HepG2 (cell line): ENCODE data around the gene KBTBD13. TPM values are rescaled to one million over a fixed set of nuclear protein-coding genes. Genes with fewer than 3 reads are reported as not detected.
A peak's percentile ranks its signal among the peaks of the same experiment; 100 is the strongest.

Source experiments
- ATAC-seq: fragments of 200-7000 bp; cut with Tn5 transposase; 3 replicates; pipeline ENCODE4 v1.9.1; 2020; ENCODE audit warnings: mild to moderate bottlenecking, moderate library complexity
- BruUV-seq: library from RNA; stranded (reverse); fragments of 400-500 nt; replicated peaks from 2 replicates; lab custom pipeline; 2021; lab: Mats Ljungman, UMichigan
- CTCF ChIA-PET: fragments of 300-600 bp; formaldehyde crosslinking; extraction: SDS; loops from one replicate; lab custom pipeline; 2021; ENCODE audit warnings: low total read pairs, inconsistent platforms, low intra/inter-chr PET ratio; lab: Yijun Ruan, JAX
- POLR2A ChIA-PET: fragments of 350-600 bp; sonication (Branson Sonifier 250); formaldehyde crosslinking; loops from one replicate; lab custom pipeline; 2020; ENCODE audit warnings: antibody characterized with exemption, inconsistent platforms; lab: Yijun Ruan, JAX
- DNase-seq: peaks from one replicate; pipeline ENCODE4 v3.0.0-alpha.2; 2015; ENCODE audit warnings: low spot score
- FAIRE-seq: peaks from 3 replicates; lab custom pipeline; 2011; peaks lifted over from hg19 to GRCh38; lab: Jason Lieb, UNC
- H2AFZ ChIP-seq: one replicate; pipeline ENCODE4 v1.6.1; 2011; ENCODE audit warnings: low read length, inconsistent platforms
- H3K27ac ChIP-seq: fragments of 300-600 bp; 3 replicates; pipeline ENCODE4 v1.8.0; 2011; ENCODE audit warnings: mixed run types, mild to moderate bottlenecking, mixed read lengths, low read length, inconsistent platforms; ENCODE audit not compliant: insufficient read depth; ENCODE audit errors: extremely low read length
- H3K27me3 ChIP-seq, 2 experiments: fragments of 200-600 bp in 1 of 2; 2 replicates in 1 of 2; 3 replicates in 1 of 2; pipeline versions ENCODE4 v1.6.0 to v1.8.0; 2011; ENCODE audit warnings: low read length in 2 of 2, mild to moderate bottlenecking in 2 of 2, moderate library complexity in 2 of 2, inconsistent platforms in 1 of 2; ENCODE audit not compliant: insufficient read depth in 2 of 2, control insufficient read depth in 1 of 2
- H3K36me3 ChIP-seq, 2 experiments: fragments of 200-600 bp in 1 of 2; replicated peaks in 1 of 2; 2 replicates in 1 of 2; 3 replicates in 1 of 2; pipeline versions ENCODE4 v1.5.1 to v1.8.0; 2011; ENCODE audit warnings: low read length in 2 of 2, inconsistent platforms in 1 of 2; ENCODE audit not compliant: insufficient read depth in 2 of 2, control insufficient read depth in 1 of 2
- H3K4me1 ChIP-seq: 2 replicates; pipeline ENCODE4 v1.5.1; 2012; ENCODE audit warnings: low read length, inconsistent platforms; ENCODE audit not compliant: insufficient read depth
- H3K4me2 ChIP-seq: 2 replicates; pipeline ENCODE4 v1.6.0; 2011; ENCODE audit warnings: low read depth, low read length, inconsistent platforms
- H3K4me3 ChIP-seq, 3 experiments: fragments of 200-600 bp in 1 of 3; sonication (generic), shearing (Covaris generic) in 1 of 3; replicated peaks in 1 of 3; 2 replicates each; pipeline ENCODE4 v1.5.1; 2011 to 2016; ENCODE audit warnings: low read length in 3 of 3, inconsistent platforms in 2 of 3, low read depth in 2 of 3, mild to moderate bottlenecking in 2 of 3, control low read depth in 1 of 3, mixed read lengths in 1 of 3; ENCODE audit not compliant: insufficient read depth in 1 of 3
- H3K79me2 ChIP-seq: one replicate; pipeline ENCODE4 v1.6.1; 2011; ENCODE audit warnings: low read length, inconsistent platforms; ENCODE audit not compliant: insufficient read depth
- H3K9ac ChIP-seq: 2 replicates; pipeline ENCODE4 v1.6.0; 2011; ENCODE audit warnings: mild to moderate bottlenecking, low read depth, low read length, inconsistent platforms; ENCODE audit not compliant: insufficient read depth
- H3K9me3 ChIP-seq: 2 replicates; pipeline ENCODE4 v1.5.1; 2012; ENCODE audit warnings: mild to moderate bottlenecking, low read length
- H4K20me1 ChIP-seq: 2 replicates; pipeline ENCODE4 v1.6.0; 2011; ENCODE audit warnings: inconsistent platforms, mild to moderate bottlenecking, low read length, moderate library complexity; ENCODE audit not compliant: insufficient read depth
- ARID2 ChIP-seq: sonication (generic); formaldehyde crosslinking; IDR thresholded peaks from 2 replicates; pipeline ENCODE4 v1.8.1; 2022; ENCODE audit warnings: mild to moderate bottlenecking, missing genetic modification reagents, borderline replicate concordance
- ELF3 ChIP-seq: IDR thresholded peaks from 2 replicates; pipeline ENCODE4 v1.6.1; 2016; ENCODE audit warnings: missing genetic modification reagents, missing compliant biosample characterization
- ETV6 ChIP-seq: sonication (generic); formaldehyde crosslinking; conservative IDR thresholded peaks from 2 replicates; pipeline ENCODE4 v1.4.0; 2020; ENCODE audit warnings: missing genetic modification reagents
- FOXM1 ChIP-seq: sonication (generic); formaldehyde crosslinking; IDR thresholded peaks from 2 replicates; pipeline ENCODE4 v1.5.0; 2020; ENCODE audit warnings: missing genetic modification reagents
- FOXO1 ChIP-seq: sonication (generic); formaldehyde crosslinking; IDR thresholded peaks from 2 replicates; pipeline ENCODE4 v1.4.0; 2020; ENCODE audit warnings: missing genetic modification reagents
- MTA3 ChIP-seq: sonication (generic); formaldehyde crosslinking; IDR thresholded peaks from 2 replicates; pipeline ENCODE4 v1.4.0; 2020; ENCODE audit warnings: missing genetic modification reagents
- RAD51 ChIP-seq: fragments of 450-650 bp; IDR thresholded peaks from 2 replicates; pipeline ENCODE4 v1.6.1; 2016; ENCODE audit warnings: borderline replicate concordance
- TBX3 ChIP-seq: fragments of 450-650 bp; IDR thresholded peaks from 2 replicates; pipeline ENCODE4 v1.6.1; 2017; ENCODE audit warnings: antibody characterized with exemption, mild to moderate bottlenecking, inconsistent platforms, borderline replicate concordance
- TCF7 ChIP-seq: sonication (generic); IDR thresholded peaks from 2 replicates; pipeline ENCODE4 v1.6.1; 2016; ENCODE audit warnings: antibody characterized with exemption, low read depth
- ZC3H13 ChIP-seq: sonication (generic); formaldehyde crosslinking; IDR thresholded peaks from 2 replicates; pipeline ENCODE4 v1.8.1; 2023; ENCODE audit warnings: mild to moderate bottlenecking, missing genetic modification reagents, moderate library complexity
- ZNF326 ChIP-seq: sonication (generic); formaldehyde crosslinking; IDR thresholded peaks from 2 replicates; pipeline ENCODE4 v1.4.0; 2020; ENCODE audit warnings: missing genetic modification reagents, borderline replicate concordance
- ZNF720 ChIP-seq: sonication (generic); formaldehyde crosslinking; IDR thresholded peaks from 2 replicates; pipeline ENCODE4 v1.4.0; 2020; ENCODE audit warnings: missing genetic modification reagents
- WGBS: methylation state at CpG from one replicate; pipeline ENCODE4 v1.1.6; 2017; ENCODE audit warnings: low lambda C conversion rate; 5-methylcytosine and 5-hydroxymethylcytosine counted together
- in situ Hi-C: cut with HindIII; loops from 2 replicates; pipeline ENCODE4 v1.10.0; 2017; ENCODE audit warnings: low pct_unique_long_range_greater_than_20kb; ENCODE audit not compliant: extremely low pct_ligation_motif_present
- intact Hi-C: fragments of 100-400 bp; cut with micrococcal nuclease; formaldehyde crosslinking; loops from one replicate; pipeline ENCODE4 v1.10.0; 2022; ENCODE audit not compliant: unreplicated experiment
- polyA plus RNA-seq, 8 experiments: library from polyadenylated mRNA; depleted of rRNA in 3 of 8; stranded (reverse) in 7 of 8; unstranded in 1 of 8; fragments of >200 nt; fragmentation: Illumina TruSeq in 4 of 8; extraction: Trizol in 4 of 8; gene quantifications; 2 replicates each; pipeline versions ENCODE4 v1.2.1 to v1.2.3, GENCODE V29; 2011 to 2016; ENCODE audit warnings: low read depth in 4 of 8, missing spikeins in 1 of 8, mixed read lengths in 1 of 8; ENCODE audit not compliant: insufficient read depth in 1 of 8
- total RNA-seq, 5 experiments: library from RNA; depleted of rRNA; stranded (reverse); fragments of >200 nt; fragmentation: Illumina TruSeq; extraction: Trizol; gene quantifications; 2 replicates each; pipeline ENCODE4 v1.2.3, GENCODE V29; 2016; ENCODE audit warnings: low read depth in 1 of 5
- TF ChIP-seq, protein P1 (sequence below): sonication (generic); formaldehyde crosslinking; IDR thresholded peaks from 2 replicates; pipeline ENCODE4 v1.4.0; 2020; ENCODE audit warnings: mild to moderate bottlenecking, low read depth, missing genetic modification reagents
- TF ChIP-seq, protein P2 (sequence below): sonication (generic); formaldehyde crosslinking; conservative IDR thresholded peaks from 2 replicates; pipeline ENCODE4 v1.4.0; 2020; ENCODE audit warnings: missing genetic modification reagents
- TF ChIP-seq, protein P3 (sequence below): sonication (generic); formaldehyde crosslinking; IDR thresholded peaks from 2 replicates; pipeline ENCODE4 v1.5.0; 2020; ENCODE audit warnings: mild to moderate bottlenecking, missing genetic modification reagents

KBTBD13 gene
- total and polyA plus RNA-seq, 2 of the 13 experiments (the other 11 are each of a cell fraction or from before 2014, with no cell fraction given), result not detected

DNA sequence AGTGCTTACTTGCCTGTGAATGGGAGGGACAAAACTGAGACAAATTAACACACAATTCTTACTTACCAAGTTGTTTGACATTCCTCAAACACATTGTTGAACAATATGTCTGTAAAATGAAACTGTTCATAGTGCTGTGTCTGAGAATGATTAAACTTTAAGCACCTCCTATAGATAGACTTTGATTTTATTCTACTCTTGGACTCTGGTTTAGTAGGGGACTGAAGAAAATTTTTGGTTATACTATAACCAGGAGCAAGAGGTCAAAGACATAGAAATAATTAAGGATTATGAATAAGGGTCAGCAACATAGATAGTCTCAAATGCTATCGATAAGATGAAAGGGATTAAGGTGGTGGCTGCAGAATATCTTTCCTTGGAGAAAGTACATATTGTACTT is 39.2 kb upstream of the KBTBD13 start:
- Histone ChIP-seq H3K36me3 (no peaks in the 10 kb centered on the region), H4K20me1 (no peaks in the 10 kb centered on the region), H3K9ac (no peak overlapping the region), H3K9me3 (no peaks in the 10 kb centered on the region), H2AFZ (no peak overlapping the region), H3K4me1 (peaks cover 70% of the 10 kb centered on the region), H3K27ac (no peak overlapping the region), H3K4me3 (no peak overlapping the region), H3K4me2 (no peak overlapping the region), H3K79me2 (no peaks in the 10 kb centered on the region), H3K27me3 (no peaks in the 10 kb centered on the region)
- no peak for ATAC-seq
- DNase-seq, result no peak
- BruUV-seq, result no TSS peak
- TF ChIP-seq ETV6 (CRISPR knock-in tag) (no peak), ARID2 (CRISPR knock-in tag) (no peak), RAD51 (no peak), MTA3 (CRISPR knock-in tag) (no peak), ZC3H13 (no peak), ELF3 (CRISPR knock-in tag) (no peak), FOXO1 (CRISPR knock-in tag) (no peak), FOXM1 (no peak)
- TF ChIP-seq, protein P1, sequence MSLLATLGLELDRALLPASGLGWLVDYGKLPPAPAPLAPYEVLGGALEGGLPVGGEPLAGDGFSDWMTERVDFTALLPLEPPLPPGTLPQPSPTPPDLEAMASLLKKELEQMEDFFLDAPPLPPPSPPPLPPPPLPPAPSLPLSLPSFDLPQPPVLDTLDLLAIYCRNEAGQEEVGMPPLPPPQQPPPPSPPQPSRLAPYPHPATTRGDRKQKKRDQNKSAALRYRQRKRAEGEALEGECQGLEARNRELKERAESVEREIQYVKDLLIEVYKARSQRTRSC (CRISPR knock-in tag), result no peak
- FAIRE-seq, result no peak
- CTCF ChIA-PET, result no interaction called here
- POLR2A ChIA-PET, result no interaction called here
- intact Hi-C loops (loop anchor here (10.0 kb wide), 1 partner anchor 147 kb away; the partner anchor contains the start of gene CLPX), in situ Hi-C loops (loop anchor here (10.0 kb wide), 2 partner anchors 47 to 257 kb away; partner anchors contain the start of gene RNU5A-1)
- WGBS, result 15% methylated on average over 1 of the region's 1 CpG

DNA sequence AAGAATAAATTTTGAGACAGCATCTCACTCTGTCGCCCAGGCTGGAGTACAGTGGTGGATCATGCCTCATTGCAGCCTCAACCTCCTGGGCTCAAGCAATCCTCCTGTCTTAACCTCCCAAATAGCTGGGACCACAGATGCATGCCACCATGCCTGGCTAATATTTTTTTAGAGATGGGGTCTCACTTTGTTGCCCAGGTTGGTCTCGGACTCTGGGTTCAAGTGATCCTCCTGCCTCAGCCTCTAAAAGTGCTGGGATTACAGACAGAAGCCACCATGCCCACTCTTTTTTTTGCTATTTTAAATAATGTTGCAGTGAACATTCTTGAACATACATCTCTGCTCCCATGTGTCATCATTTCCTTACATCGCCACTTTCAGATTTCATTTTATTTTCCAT is 38.1 kb upstream of the KBTBD13 start:
- ChIA-PET CTCF (no interaction called here), POLR2A (no interaction called here)
- BruUV-seq, result no TSS peak
- no peak for DNase-seq
- no peaks in the 10 kb centered on the region for H4K20me1 ChIP-seq
- H3K4me2 ChIP-seq, result no peak overlapping the region
- in situ Hi-C loops (loop anchor here (10.0 kb wide), 2 partner anchors 46 to 256 kb away; partner anchors contain the start of gene RNU5A-1), intact Hi-C loops (loop anchor here (10.0 kb wide), 1 partner anchor 146 kb away; the partner anchor contains the start of gene CLPX)
- ATAC-seq, result no peak
- H3K36me3 ChIP-seq, result no peaks in the 10 kb centered on the region
- no peaks in the 10 kb centered on the region for H3K9me3 ChIP-seq
- H3K4me3 ChIP-seq, result no peak overlapping the region
- H3K4me1 ChIP-seq, result peaks cover 70% of the 10 kb centered on the region
- no peak overlapping the region for H3K27ac ChIP-seq
- no peaks in the 10 kb centered on the region for H3K27me3 ChIP-seq
- TF ChIP-seq, protein P2, sequence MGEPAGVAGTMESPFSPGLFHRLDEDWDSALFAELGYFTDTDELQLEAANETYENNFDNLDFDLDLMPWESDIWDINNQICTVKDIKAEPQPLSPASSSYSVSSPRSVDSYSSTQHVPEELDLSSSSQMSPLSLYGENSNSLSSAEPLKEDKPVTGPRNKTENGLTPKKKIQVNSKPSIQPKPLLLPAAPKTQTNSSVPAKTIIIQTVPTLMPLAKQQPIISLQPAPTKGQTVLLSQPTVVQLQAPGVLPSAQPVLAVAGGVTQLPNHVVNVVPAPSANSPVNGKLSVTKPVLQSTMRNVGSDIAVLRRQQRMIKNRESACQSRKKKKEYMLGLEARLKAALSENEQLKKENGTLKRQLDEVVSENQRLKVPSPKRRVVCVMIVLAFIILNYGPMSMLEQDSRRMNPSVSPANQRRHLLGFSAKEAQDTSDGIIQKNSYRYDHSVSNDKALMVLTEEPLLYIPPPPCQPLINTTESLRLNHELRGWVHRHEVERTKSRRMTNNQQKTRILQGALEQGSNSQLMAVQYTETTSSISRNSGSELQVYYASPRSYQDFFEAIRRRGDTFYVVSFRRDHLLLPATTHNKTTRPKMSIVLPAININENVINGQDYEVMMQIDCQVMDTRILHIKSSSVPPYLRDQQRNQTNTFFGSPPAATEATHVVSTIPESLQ (CRISPR knock-in tag), result no peak
- TF ChIP-seq TCF7 (no peak), ZNF720 (no peak), ZNF326 (CRISPR knock-in tag) (no peak), TBX3 (no peak)
- TF ChIP-seq, protein P3, sequence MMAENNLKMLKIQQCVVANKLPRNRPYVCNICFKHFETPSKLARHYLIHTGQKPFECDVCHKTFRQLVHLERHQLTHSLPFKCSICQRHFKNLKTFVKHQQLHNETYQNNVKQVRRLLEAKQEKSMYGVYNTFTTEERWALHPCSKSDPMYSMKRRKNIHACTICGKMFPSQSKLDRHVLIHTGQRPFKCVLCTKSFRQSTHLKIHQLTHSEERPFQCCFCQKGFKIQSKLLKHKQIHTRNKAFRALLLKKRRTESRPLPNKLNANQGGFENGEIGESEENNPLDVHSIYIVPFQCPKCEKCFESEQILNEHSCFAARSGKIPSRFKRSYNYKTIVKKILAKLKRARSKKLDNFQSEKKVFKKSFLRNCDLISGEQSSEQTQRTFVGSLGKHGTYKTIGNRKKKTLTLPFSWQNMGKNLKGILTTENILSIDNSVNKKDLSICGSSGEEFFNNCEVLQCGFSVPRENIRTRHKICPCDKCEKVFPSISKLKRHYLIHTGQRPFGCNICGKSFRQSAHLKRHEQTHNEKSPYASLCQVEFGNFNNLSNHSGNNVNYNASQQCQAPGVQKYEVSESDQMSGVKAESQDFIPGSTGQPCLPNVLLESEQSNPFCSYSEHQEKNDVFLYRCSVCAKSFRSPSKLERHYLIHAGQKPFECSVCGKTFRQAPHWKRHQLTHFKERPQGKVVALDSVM, result peak; percentile 72; the same call in 1 of the 2 replicates
- WGBS, result 96% methylated on average over 3 of the region's 3 CpGs
- no peak overlapping the region for H3K9ac ChIP-seq
- FAIRE-seq, result no peak
- H2AFZ ChIP-seq, result no peak overlapping the region
- no peaks in the 10 kb centered on the region for H3K79me2 ChIP-seq
